LHCN-M2 (cell line): ENCODE results near the gene NIPSNAP2. TPM values are rescaled to one million over a fixed set of nuclear protein-coding genes. Genes with fewer than 3 reads are reported as not detected.

Experiments used
- DNase-seq: peaks from one replicate; pipeline ENCODE4 v3.0.0-alpha.2; 2012; ENCODE audit warnings: low read depth
- total RNA-seq: library from RNA; depleted of rRNA; stranded (reverse); fragments of >200 nt; gene quantifications from 2 replicates; pipeline ENCODE4 v1.2.3, GENCODE V29; 2014; rRNA removed

Gene NIPSNAP2
- total RNA-seq, 1 experiment from 2014 or later, result 75.7 TPM

DNA sequence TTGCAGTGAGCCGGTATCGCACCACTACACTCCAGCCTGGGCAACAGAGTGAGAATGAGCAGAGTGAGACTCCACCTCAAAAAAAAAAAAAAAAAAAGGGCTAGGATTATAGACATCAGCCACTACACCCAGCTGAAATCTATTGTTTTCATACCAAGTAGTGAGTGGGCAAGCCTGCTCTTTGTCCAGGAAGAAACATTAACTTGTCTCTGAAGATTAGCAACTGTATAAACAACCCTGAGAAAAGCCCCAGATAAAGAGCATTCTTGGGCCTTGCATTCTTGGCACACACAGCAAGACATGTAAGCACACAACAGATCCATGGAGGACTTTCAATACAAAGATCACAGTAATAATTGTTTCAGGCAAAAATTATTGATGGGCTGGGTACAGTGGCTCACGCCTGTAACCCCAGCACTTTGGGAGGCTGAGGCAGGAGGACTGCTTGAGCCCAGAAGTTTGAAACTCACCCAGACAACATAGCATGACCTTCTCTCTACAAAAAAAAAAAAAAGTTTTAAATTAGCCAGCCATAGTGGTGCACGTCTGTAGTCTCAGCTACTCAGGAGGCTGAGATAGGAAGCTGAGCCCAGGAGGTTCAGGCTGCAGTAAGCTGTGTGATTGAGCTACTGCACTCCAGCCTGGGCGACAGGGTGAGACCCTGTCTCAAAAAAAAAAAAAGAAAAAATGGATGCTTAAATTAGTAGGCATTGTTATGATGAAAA lies 82.5 kb downstream of the NIPSNAP2 start:
- peak; percentile 95 for DNase-seq

DNA sequence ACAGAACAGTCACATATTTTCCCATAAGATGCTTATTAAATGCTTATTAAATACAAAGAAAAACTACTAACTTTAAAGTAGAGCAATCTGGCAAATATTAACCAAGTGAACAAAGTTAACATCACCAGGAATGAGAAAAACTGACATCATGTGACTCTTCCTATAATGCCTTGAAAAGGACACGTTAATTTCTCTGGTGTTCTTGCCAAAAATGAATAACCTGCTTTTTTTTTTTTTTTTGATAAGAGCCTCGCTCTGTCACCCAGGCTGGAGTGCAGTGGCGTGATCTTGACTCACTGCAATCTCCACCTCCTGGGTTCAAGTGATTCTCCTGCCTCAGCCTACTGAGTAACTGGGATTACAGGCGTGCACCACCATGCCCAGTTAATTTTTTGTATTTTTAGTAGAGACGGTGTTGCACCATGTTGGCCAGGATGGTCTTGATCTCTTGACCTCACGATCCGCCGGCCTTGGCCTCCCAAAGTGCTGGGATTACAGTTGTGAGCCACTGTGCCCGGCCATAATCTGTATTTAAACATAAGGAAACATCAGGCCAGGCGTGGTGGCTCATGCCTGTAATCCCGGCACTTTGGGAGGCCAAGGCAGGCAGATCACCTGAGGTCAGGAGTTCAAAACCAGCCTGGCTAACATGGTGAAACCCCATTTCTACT lies 83.2 kb downstream of the NIPSNAP2 start:
- DNase-seq, result peak; percentile 9

DNA sequence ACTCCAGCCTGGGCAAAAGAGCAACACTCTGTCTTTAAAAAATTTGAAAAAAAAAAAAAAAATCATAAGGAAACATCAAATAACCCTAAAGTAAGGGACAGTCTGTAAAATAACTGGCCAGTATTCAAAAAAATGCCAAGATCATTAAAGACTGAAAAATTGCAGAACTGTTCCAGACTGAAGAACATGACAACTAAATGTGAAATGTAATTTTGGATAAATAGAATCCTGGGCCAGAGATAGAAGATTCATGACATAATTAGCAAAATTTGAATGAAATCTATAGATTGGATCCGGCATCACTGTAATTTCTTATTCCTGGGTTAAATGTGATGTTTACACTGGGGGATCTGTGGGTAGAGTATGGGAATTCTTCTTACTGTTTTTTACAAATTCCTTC lies 83.9 kb downstream of the NIPSNAP2 start:
- no peak for DNase-seq

DNA sequence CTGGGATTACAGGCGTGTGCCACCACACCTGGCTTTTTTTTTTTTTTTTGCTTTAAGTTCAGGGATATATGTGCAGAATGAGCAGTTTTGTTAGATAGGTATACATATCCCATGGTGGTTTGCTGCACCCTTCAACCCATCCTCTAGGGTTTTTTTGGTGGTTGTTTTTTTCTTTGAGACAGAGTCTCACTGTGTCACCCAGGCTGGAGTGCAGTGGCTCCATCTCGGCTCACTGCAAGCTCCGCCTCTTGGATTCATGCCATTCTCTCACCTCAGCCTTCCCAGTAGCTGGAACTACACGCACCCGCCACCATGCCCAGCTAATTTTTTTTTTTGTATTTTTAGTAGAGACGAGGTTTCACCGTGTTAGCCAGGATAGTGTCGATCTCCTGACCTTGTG lies 84.4 kb downstream of the NIPSNAP2 start:
- DNase-seq, result peak; percentile 10

Other genes starting within 250 kb of the NIPSNAP2 start
- not detected in 2 replicates for gene SEPTIN14, start 101.8 kb upstream of the NIPSNAP2 start, total RNA-seq
- 1.7 and 2.1 TPM in 2 replicates for gene ZNF713, start 77.1 kb upstream of the NIPSNAP2 start, total RNA-seq
- gene MRPS17, start 12.7 kb upstream of the NIPSNAP2 start, total RNA-seq, result 18.4 and 19.3 TPM in 2 replicates
- 81.0 and 103 TPM in 2 replicates for gene PSPH, start 86.9 kb downstream of the NIPSNAP2 start, total RNA-seq
- gene CCT6A, start 87.2 kb downstream of the NIPSNAP2 start, total RNA-seq, result 318 and 320 TPM in 2 replicates
- 252 and 253 TPM in 2 replicates for gene SUMF2, start 99.7 kb downstream of the NIPSNAP2 start, total RNA-seq
- gene PHKG1, start 128.4 kb downstream of the NIPSNAP2 start, total RNA-seq, result 0.38 and 0.46 TPM in 2 replicates
- 641 and 683 TPM in 2 replicates for gene CHCHD2, start 141.9 kb downstream of the NIPSNAP2 start, total RNA-seq
- not detected in 2 replicates for gene NUPR2, start 151.8 kb downstream of the NIPSNAP2 start, total RNA-seq